Endothelial cell (in vitro differentiated cells): ENCODE results near the gene KRT6C. TPM values are rescaled to one million over a fixed set of nuclear protein-coding genes. Genes with fewer than 3 reads are reported as not detected.

Experiments used
- DNase-seq: peaks from one replicate; pipeline ENCODE4 v3.0.0; 2021; ENCODE audit warnings: low spot score
- H3K27ac Mint-ChIP-seq: one replicate; pipeline ENCODE4 v1.8.0; 2021; ENCODE audit warnings: mixed read lengths, inconsistent platforms; ENCODE audit not compliant: unreplicated experiment
- H3K27me3 Mint-ChIP-seq: one replicate; pipeline ENCODE4 v1.8.0; 2021; ENCODE audit warnings: mild to moderate bottlenecking, moderate library complexity, mixed read lengths, inconsistent platforms; ENCODE audit not compliant: unreplicated experiment
- H3K36me3 Mint-ChIP-seq: one replicate; pipeline ENCODE4 v1.8.0; 2021; ENCODE audit warnings: mild to moderate bottlenecking, low read depth, mixed read lengths, inconsistent platforms; ENCODE audit not compliant: unreplicated experiment
- H3K4me1 Mint-ChIP-seq: one replicate; pipeline ENCODE4 v1.8.0; 2021; ENCODE audit warnings: mild to moderate bottlenecking, mixed read lengths, inconsistent platforms; ENCODE audit not compliant: unreplicated experiment
- H3K4me3 Mint-ChIP-seq: one replicate; pipeline ENCODE4 v1.8.0; 2021; ENCODE audit warnings: mild to moderate bottlenecking, mixed read lengths, inconsistent platforms; ENCODE audit not compliant: unreplicated experiment
- H3K9me3 Mint-ChIP-seq: one replicate; pipeline ENCODE4 v1.8.0; 2021; ENCODE audit warnings: mixed read lengths, inconsistent platforms; ENCODE audit not compliant: unreplicated experiment
- CTCF ChIP-seq: fragments of 200-600 bp; sonication (generic); IDR thresholded peaks from one replicate; pipeline ENCODE4 v1.5.0; 2021; ENCODE audit warnings: antibody characterized with exemption; ENCODE audit not compliant: unreplicated experiment
- total RNA-seq: library from RNA; stranded (reverse); fragmentation: NEBNext Ultra II Directional; extraction: Animal tissue kit (Norgen Biotek cat#: 25700); gene quantifications from one replicate; pipeline ENCODE4 v1.2.1, GENCODE V29; 2021; ENCODE audit not compliant: unreplicated experiment

The KRT6C gene
- total RNA-seq, 1 donor from 2014 or later = not detected

GRCh38 chr12:52423035-52423434 is 50.6 kb downstream of the KRT6C start:
- TF ChIP-seq CTCF = no peak
- no peak overlapping the region for H3K4me3 Mint-ChIP-seq
- no peaks in the 10 kb centered on the region for H3K36me3 Mint-ChIP-seq
- no peak for DNase-seq
- peaks cover 1% of the 10 kb centered on the region for H3K27me3 Mint-ChIP-seq
- peaks cover 9% of the 10 kb centered on the region for H3K4me1 Mint-ChIP-seq
- no peaks in the 10 kb centered on the region for H3K9me3 Mint-ChIP-seq
- H3K27ac Mint-ChIP-seq = no peak overlapping the region

GRCh38 chr12:52419656-52420055 is 53.9 kb downstream of the KRT6C start:
- no peaks in the 10 kb centered on the region for H3K27me3 Mint-ChIP-seq
- H3K4me3 Mint-ChIP-seq = no peak overlapping the region
- H3K27ac Mint-ChIP-seq = no peak overlapping the region
- peaks cover 9% of the 10 kb centered on the region for H3K4me1 Mint-ChIP-seq
- no peak for DNase-seq
- no peaks in the 10 kb centered on the region for H3K9me3 Mint-ChIP-seq
- no peaks in the 10 kb centered on the region for H3K36me3 Mint-ChIP-seq
- TF ChIP-seq CTCF = no peak

GRCh38 chr12:52418576-52419110 is 55.0 kb downstream of the KRT6C start:
- Mint-ChIP-seq H3K27me3 (no peaks in the 10 kb centered on the region), H3K4me3 (no peak overlapping the region), H3K27ac (no peak overlapping the region), H3K36me3 (no peaks in the 10 kb centered on the region), H3K4me1 (peaks cover 6% of the 10 kb centered on the region), H3K9me3 (no peaks in the 10 kb centered on the region)
- DNase-seq = no peak
- TF ChIP-seq CTCF = no peak

Other genes with a start within 250 kb of the KRT6C start
- not detected for gene KRT7, start 240.6 kb downstream of the KRT6C start, total RNA-seq
- gene KRT86, start 199.2 kb downstream of the KRT6C start, total RNA-seq = not detected
- gene KRT81, start 182.3 kb downstream of the KRT6C start, total RNA-seq = not detected
- gene KRT83, start 152.4 kb downstream of the KRT6C start, total RNA-seq = not detected
- not detected for gene KRT85, start 106.3 kb downstream of the KRT6C start, total RNA-seq
- gene KRT84, start 88.2 kb downstream of the KRT6C start, total RNA-seq = not detected
- gene KRT82, start 67.5 kb downstream of the KRT6C start, total RNA-seq = not detected
- not detected for gene KRT75, start 39.4 kb downstream of the KRT6C start, total RNA-seq
- not detected for gene KRT6B, start 21.7 kb downstream of the KRT6C start, total RNA-seq
- not detected for gene KRT6A, start 19.5 kb upstream of the KRT6C start, total RNA-seq
- not detected for gene KRT5, start 46.6 kb upstream of the KRT6C start, total RNA-seq
- gene KRT71, start 79.3 kb upstream of the KRT6C start, total RNA-seq = not detected
- not detected for gene KRT74, start 100.0 kb upstream of the KRT6C start, total RNA-seq
- 0.28 TPM for gene KRT72, start 127.7 kb upstream of the KRT6C start, total RNA-seq
- 0.77 TPM for gene KRT73, start 144.8 kb upstream of the KRT6C start, total RNA-seq
- gene KRT2, start 178.4 kb upstream of the KRT6C start, total RNA-seq = not detected
- gene KRT1, start 206.6 kb upstream of the KRT6C start, total RNA-seq = not detected
- not detected for gene KRT77, start 229.7 kb upstream of the KRT6C start, total RNA-seq